Parathyroid adenoma (tissue), 2 donors: ENCODE results near the gene DNAJA1.

ENCODE experiments used
- H2AFZ ChIP-seq: fragments of 300-600 bp; sonication (generic); one replicate; pipeline ENCODE4 v1.7.0; 2017; ENCODE audit warnings: antibody characterized with exemption, mild to moderate bottlenecking
- H3K27ac ChIP-seq: fragments of 300-600 bp; sonication (generic); one replicate; pipeline ENCODE4 v1.7.0; 2017
- H3K27me3 ChIP-seq: fragments of 300-600 bp; sonication (generic); one replicate; pipeline ENCODE4 v1.7.0; 2017; ENCODE audit warnings: low read length; ENCODE audit not compliant: control insufficient read depth, insufficient read depth
- H3K36me3 ChIP-seq: fragments of 300-600 bp; sonication (generic); one replicate; pipeline ENCODE4 v1.7.0; 2017; ENCODE audit warnings: low read length; ENCODE audit not compliant: control insufficient read depth, insufficient read depth
- H3K4me1 ChIP-seq: fragments of 300-600 bp; sonication (generic); one replicate; pipeline ENCODE4 v1.7.0; 2017; ENCODE audit warnings: control low read depth
- H3K4me2 ChIP-seq: fragments of 300-600 bp; sonication (generic); one replicate; pipeline ENCODE4 v1.7.0; 2017; ENCODE audit warnings: low read length
- H3K4me3 ChIP-seq: fragments of 300-600 bp; sonication (generic); one replicate; pipeline ENCODE4 v1.7.0; 2017; ENCODE audit warnings: low read depth, low read length
- H3K79me2 ChIP-seq: fragments of 300-600 bp; sonication (generic); one replicate; pipeline ENCODE4 v1.7.0; 2017; ENCODE audit warnings: control low read depth
- H3K9ac ChIP-seq: fragments of 300-600 bp; sonication (generic); one replicate; pipeline ENCODE4 v1.7.0; 2017; ENCODE audit warnings: mild to moderate bottlenecking
- H3K9me3 ChIP-seq: fragments of 300-600 bp; sonication (generic); one replicate; pipeline ENCODE4 v1.7.0; 2017; ENCODE audit warnings: low read length; ENCODE audit not compliant: control insufficient read depth
- TF ChIP-seq, protein P1 (sequence below): fragments of 300-600 bp; sonication (generic); IDR thresholded peaks from one replicate; pipeline ENCODE4 v1.7.0; 2017; ENCODE audit warnings: antibody characterized with exemption, mild to moderate bottlenecking
- donor health status: primary hyperparathyroidism.

DNAJA1 gene

DNA sequence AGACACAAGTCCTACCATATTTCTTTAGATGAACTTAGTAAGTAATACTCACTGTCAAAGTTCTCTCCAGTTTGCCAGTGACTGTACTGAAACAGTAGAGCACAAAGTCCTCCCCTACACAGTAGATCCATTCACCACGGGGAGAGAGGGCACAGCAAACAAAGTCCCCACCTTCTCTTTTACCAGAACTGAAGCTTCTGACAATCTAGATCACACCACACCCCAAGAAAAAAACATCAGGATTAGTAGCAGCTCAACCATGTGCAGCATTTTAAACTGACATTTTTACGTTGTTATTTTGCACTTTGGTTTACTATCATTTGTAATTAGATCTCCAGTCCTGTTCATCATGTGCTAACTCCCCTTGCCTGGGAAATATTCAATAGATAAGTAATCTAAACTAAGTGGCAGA is 23.0 kb downstream of the DNAJA1 start:
- no peak overlapping the region for H3K9ac ChIP-seq
- no peaks in the 10 kb centered on the region for H3K36me3 ChIP-seq
- no peaks in the 10 kb centered on the region for H3K79me2 ChIP-seq
- no peaks in the 10 kb centered on the region for H3K4me1 ChIP-seq
- no peak overlapping the region for H3K4me2 ChIP-seq
- no peak overlapping the region for H3K27ac ChIP-seq
- TF ChIP-seq, protein P1, sequence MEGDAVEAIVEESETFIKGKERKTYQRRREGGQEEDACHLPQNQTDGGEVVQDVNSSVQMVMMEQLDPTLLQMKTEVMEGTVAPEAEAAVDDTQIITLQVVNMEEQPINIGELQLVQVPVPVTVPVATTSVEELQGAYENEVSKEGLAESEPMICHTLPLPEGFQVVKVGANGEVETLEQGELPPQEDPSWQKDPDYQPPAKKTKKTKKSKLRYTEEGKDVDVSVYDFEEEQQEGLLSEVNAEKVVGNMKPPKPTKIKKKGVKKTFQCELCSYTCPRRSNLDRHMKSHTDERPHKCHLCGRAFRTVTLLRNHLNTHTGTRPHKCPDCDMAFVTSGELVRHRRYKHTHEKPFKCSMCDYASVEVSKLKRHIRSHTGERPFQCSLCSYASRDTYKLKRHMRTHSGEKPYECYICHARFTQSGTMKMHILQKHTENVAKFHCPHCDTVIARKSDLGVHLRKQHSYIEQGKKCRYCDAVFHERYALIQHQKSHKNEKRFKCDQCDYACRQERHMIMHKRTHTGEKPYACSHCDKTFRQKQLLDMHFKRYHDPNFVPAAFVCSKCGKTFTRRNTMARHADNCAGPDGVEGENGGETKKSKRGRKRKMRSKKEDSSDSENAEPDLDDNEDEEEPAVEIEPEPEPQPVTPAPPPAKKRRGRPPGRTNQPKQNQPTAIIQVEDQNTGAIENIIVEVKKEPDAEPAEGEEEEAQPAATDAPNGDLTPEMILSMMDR, result no peak
- no peaks in the 10 kb centered on the region for H3K9me3 ChIP-seq
- no peak overlapping the region for H2AFZ ChIP-seq
- H3K4me3 ChIP-seq, result no peak overlapping the region
- no peaks in the 10 kb centered on the region for H3K27me3 ChIP-seq

DNA sequence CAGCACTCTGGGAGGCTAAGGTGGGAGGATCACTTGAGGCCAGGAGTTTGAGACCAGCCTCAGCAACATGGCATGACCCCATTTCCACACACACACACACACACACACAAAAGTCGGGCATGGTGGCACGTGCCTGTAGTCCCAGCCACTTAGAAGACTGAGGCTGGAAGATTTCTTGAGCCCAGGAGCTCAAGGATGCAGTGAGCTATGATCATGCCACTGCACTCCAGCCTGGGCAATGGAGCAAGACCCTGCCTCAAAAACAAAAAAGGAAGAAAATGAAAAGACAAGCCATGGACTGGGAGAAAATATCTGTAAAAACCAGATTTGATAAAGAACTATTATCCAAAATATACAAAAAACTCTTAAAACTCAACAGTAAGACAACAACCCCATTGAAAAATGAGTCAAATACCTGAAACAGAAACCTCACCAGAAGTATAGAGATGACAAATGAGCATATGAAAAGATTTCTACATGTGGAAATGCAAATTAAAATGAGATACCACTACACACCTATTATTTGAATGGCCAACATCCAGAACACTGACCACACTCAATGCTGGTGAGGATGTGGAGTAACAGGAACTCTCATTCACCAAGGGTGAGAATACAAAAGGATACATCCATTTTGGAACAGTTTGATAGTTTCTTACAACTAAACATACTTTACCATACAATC is 24.7 kb downstream of the DNAJA1 start:
- no peak overlapping the region for H3K4me3 ChIP-seq
- H3K36me3 ChIP-seq, result no peaks in the 10 kb centered on the region
- TF ChIP-seq, protein P1, result no peak
- no peaks in the 10 kb centered on the region for H3K79me2 ChIP-seq
- H3K9ac ChIP-seq, result no peak overlapping the region
- no peak overlapping the region for H3K4me2 ChIP-seq
- H3K27me3 ChIP-seq, result no peaks in the 10 kb centered on the region
- no peaks in the 10 kb centered on the region for H3K9me3 ChIP-seq
- H3K27ac ChIP-seq, result no peak overlapping the region
- no peak overlapping the region for H2AFZ ChIP-seq
- no peaks in the 10 kb centered on the region for H3K4me1 ChIP-seq

DNA sequence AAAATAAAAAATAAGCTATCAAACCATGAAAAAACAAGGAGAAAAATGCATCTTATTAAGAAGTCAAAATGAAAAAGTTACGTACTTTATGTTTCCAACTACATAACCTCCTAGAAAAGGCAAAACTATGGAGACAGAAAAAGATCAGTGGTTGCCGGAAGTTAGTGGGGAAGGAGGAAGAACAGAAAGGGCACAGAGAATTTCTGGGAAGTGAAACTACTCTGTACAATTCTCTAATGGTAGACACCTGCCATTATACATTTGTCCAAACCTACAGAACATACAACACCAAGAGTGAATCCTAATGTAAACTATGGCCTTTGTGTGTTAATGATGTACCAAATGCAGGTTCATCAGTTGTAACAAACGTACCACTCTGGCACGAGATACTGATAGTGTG is 26.1 kb downstream of the DNAJA1 start:
- H3K4me1 ChIP-seq, result no peaks in the 10 kb centered on the region
- no peak overlapping the region for H3K27ac ChIP-seq
- H3K9me3 ChIP-seq, result no peaks in the 10 kb centered on the region
- no peaks in the 10 kb centered on the region for H3K36me3 ChIP-seq
- no peak overlapping the region for H3K4me2 ChIP-seq
- H3K27me3 ChIP-seq, result no peaks in the 10 kb centered on the region
- H3K79me2 ChIP-seq, result no peaks in the 10 kb centered on the region
- TF ChIP-seq, protein P1, result no peak
- H3K9ac ChIP-seq, result no peak overlapping the region
- H3K4me3 ChIP-seq, result no peak overlapping the region
- no peak overlapping the region for H2AFZ ChIP-seq

DNA sequence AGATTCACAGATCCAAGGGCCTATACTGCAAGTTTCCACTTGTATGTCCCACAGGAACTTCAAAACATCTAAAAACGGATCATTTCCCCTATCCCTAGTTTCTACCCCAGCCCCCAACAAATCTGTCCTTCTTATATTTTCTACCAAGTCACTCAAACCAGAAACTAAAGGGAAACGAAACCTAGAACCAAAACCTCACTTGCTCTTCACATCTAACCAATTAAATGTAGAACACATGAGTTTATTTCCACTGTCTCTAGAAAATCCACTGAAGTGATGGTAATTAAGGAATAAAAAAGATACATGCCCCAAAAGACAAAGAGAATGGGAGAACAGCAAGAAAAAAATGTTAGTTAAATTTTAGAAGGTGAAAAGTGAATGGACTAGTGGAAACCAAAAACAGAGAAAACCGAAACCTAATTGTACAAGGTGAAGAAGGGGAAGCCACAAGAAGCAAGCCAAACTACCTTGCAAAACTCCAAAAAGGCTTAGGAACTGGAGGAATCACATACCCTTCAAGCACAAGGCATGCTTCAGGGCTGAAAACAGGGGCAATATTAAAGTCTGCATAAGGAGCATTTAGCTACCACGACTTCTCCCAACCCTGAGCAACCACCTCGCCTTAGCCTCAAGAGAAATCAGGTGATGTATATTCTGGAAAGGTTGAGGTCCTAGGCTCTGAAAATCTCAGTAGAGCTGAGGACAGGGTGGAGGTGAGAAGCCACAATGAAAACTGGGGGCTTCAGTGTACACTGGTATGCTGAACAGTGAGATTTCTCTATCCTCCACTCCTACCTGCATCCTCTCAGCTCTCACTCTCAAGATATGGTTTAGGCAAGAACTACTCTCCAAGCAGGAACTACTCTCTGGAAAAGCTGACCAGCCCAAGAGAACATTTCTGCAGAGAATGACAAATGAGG is 40.3 kb downstream of the DNAJA1 start:
- no peaks in the 10 kb centered on the region for H3K27me3 ChIP-seq
- no peaks in the 10 kb centered on the region for H3K79me2 ChIP-seq
- H2AFZ ChIP-seq, result no peak overlapping the region
- H3K4me1 ChIP-seq, result no peaks in the 10 kb centered on the region
- no peak overlapping the region for H3K4me3 ChIP-seq
- no peak overlapping the region for H3K4me2 ChIP-seq
- H3K9ac ChIP-seq, result no peak overlapping the region
- TF ChIP-seq, protein P1, result no peak
- H3K27ac ChIP-seq, result no peak overlapping the region
- H3K36me3 ChIP-seq, result no peaks in the 10 kb centered on the region
- H3K9me3 ChIP-seq, result no peaks in the 10 kb centered on the region
